H1 (cell line): ENCODE results near the gene CASK.

Source experiments
- CTCF ChIP-seq, 3 experiments: IDR thresholded peaks; 1 replicate in 2 of 3; 2 replicates in 1 of 3; pipeline versions ENCODE4 v1.5.1 to v1.6.1; 2011; ENCODE audit warnings: low read length in 3 of 3, mild to moderate bottlenecking in 3 of 3, inconsistent platforms in 2 of 3, low read depth in 1 of 3, moderate library complexity in 1 of 3; ENCODE audit not compliant: insufficient read depth in 1 of 3; ENCODE audit errors: control extremely low read depth in 1 of 3
- TCF12 ChIP-seq: IDR thresholded peaks from 2 replicates; pipeline ENCODE4 v1.6.1; 2011; ENCODE audit warnings: low read depth, mild to moderate bottlenecking, low read length

GRCh38 chrX:41721590-41721989 lies 201.8 kb downstream of the CASK start:
- TF ChIP-seq CTCF (IDR thresholded peaks at IDR 0.05; ENCODE audit: control extremely low read depth in 1 of 3, insufficient read depth in 1 of 3, low read depth in 1 of 3, low read length in 3 of 3) (no peak), TCF12 (no peak)
